HepG2 (cell line): Measurements from ENCODE around the gene TAS2R40. TPM values are rescaled to one million over a fixed set of nuclear protein-coding genes. Genes with fewer than 3 reads are reported as not detected.

Experiments used
- FOXK2 ChIP-seq: fragments of 450-650 bp; IDR thresholded peaks from 2 replicates; pipeline ENCODE4 v1.6.1; 2016
- PCBP1 ChIP-seq: fragments of 200-400 bp; formaldehyde crosslinking; IDR thresholded peaks from 2 replicates; pipeline ENCODE4 v1.6.1; 2017; ENCODE audit warnings: mild to moderate bottlenecking, low read depth, low read length, borderline replicate concordance
- RXRB ChIP-seq: IDR thresholded peaks from 2 replicates; pipeline ENCODE4 v1.6.1; 2016; ENCODE audit warnings: borderline replicate concordance, missing genetic modification reagents, missing compliant biosample characterization
- TFAP4 ChIP-seq: sonication (generic); IDR thresholded peaks from 2 replicates; pipeline ENCODE4 v1.6.1; 2016; ENCODE audit warnings: low read depth, borderline replicate concordance
- ZFP91 ChIP-seq: sonication (generic); formaldehyde crosslinking; IDR thresholded peaks from 2 replicates; pipeline ENCODE4 v1.9.0; 2022; ENCODE audit warnings: missing genetic modification reagents, mild to moderate bottlenecking, borderline replicate concordance
- ZNF331 ChIP-seq: sonication (generic); formaldehyde crosslinking; IDR thresholded peaks from 2 replicates; pipeline ENCODE4 v1.4.0; 2020; ENCODE audit warnings: missing genetic modification reagents
- ZNF558 ChIP-seq: sonication (generic); formaldehyde crosslinking; IDR thresholded peaks from 2 replicates; pipeline ENCODE4 v1.9.0; 2022; ENCODE audit warnings: mild to moderate bottlenecking, missing genetic modification reagents, borderline replicate concordance
- ZNF83 ChIP-seq: sonication (generic); formaldehyde crosslinking; IDR thresholded peaks from 2 replicates; pipeline ENCODE4 v1.4.0; 2020; ENCODE audit warnings: missing genetic modification reagents, mild to moderate bottlenecking, borderline replicate concordance
- polyA plus RNA-seq, 8 experiments: library from polyadenylated mRNA; depleted of rRNA in 3 of 8; stranded (reverse) in 7 of 8; unstranded in 1 of 8; fragments of >200 nt; fragmentation: Illumina TruSeq in 4 of 8; extraction: Trizol in 4 of 8; gene quantifications; 2 replicates each; pipeline versions ENCODE4 v1.2.1 to v1.2.3, GENCODE V29; 2011 to 2016; ENCODE audit warnings: low read depth in 4 of 8, missing spikeins in 1 of 8, mixed read lengths in 1 of 8; ENCODE audit not compliant: insufficient read depth in 1 of 8
- total RNA-seq, 5 experiments: library from RNA; depleted of rRNA; stranded (reverse); fragments of >200 nt; fragmentation: Illumina TruSeq; extraction: Trizol; gene quantifications; 2 replicates each; pipeline ENCODE4 v1.2.3, GENCODE V29; 2016; ENCODE audit warnings: low read depth in 1 of 5
- TF ChIP-seq, protein P1 (sequence below): sonication (generic); formaldehyde crosslinking; IDR thresholded peaks from 2 replicates; pipeline ENCODE4 v1.4.0; 2020; ENCODE audit warnings: mild to moderate bottlenecking, missing genetic modification reagents
- TF ChIP-seq, protein P2 (sequence below): sonication (generic); formaldehyde crosslinking; IDR thresholded peaks from 2 replicates; pipeline ENCODE4 v1.4.0; 2020; ENCODE audit warnings: mild to moderate bottlenecking, missing genetic modification reagents, borderline replicate concordance
- TF ChIP-seq, protein P3 (sequence below), 2 experiments: fragments of 450-650 bp in 1 of 2; sonication (generic) in 1 of 2; formaldehyde crosslinking; IDR thresholded peaks; 2 replicates each; pipeline versions ENCODE4 v1.5.0 to v1.8.0; 2020 to 2022; ENCODE audit warnings: mild to moderate bottlenecking in 1 of 2, missing genetic modification reagents in 1 of 2

TAS2R40 gene
- total and polyA plus RNA-seq, 2 of the 13 experiments (the other 11 are each of a cell fraction or from before 2014, with no cell fraction given) = not detected

DNA sequence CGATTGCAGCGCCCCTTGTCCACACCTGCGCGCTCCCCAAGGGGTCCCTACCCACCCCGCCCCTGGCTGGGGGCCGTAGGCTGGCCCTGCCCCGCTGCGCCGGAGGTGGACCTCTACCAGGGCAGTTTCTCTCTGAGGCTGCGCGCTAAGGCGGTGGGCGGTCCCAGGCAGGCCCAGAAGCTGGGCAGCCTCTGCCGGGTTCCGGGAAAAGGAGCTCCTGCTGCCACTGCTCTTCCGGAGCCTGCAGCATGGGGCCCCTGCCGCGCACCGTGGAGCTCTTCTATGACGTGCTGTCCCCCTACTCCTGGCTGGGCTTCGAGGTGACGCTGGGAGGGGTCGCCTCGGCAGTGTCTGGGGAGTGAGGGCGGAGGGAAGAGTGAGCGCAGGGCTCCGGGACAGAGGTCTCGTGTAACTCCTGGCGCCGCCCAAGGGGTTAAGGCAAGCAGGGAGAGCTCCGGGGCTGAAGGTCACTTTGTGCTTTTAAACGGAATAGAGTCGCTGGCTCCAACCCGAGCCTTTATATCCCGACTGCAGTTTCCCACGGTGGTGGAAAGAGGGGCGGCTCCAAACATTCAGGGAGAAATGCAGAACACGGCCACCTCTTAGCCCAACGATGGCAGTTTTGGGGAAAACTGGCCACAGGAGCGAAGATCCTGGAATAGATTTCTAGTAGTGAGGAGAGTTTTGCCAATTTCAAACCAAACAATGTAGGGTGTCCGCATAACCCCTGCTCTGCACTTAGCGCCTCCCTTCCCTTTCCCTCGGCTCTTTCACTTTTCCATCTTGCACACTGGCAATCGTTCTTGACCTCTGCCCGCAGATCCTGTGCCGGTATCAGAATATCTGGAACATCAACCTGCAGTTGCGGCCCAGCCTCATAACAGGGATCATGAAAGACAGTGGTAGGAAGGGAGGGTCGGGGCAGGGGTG is 41.7 kb downstream of the TAS2R40 start, which contains the start of gene GSTK1 (continued):
- TF ChIP-seq, protein P1, sequence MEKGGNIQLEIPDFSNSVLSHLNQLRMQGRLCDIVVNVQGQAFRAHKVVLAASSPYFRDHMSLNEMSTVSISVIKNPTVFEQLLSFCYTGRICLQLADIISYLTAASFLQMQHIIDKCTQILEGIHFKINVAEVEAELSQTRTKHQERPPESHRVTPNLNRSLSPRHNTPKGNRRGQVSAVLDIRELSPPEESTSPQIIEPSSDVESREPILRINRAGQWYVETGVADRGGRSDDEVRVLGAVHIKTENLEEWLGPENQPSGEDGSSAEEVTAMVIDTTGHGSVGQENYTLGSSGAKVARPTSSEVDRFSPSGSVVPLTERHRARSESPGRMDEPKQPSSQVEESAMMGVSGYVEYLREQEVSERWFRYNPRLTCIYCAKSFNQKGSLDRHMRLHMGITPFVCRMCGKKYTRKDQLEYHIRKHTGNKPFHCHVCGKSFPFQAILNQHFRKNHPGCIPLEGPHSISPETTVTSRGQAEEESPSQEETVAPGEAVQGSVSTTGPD (CRISPR knock-in tag) = no peak
- peak; percentile 93; the same call in 1 of the 2 replicates for TF ChIP-seq ZNF558 (CRISPR knock-in tag)
- TF ChIP-seq, protein P2, sequence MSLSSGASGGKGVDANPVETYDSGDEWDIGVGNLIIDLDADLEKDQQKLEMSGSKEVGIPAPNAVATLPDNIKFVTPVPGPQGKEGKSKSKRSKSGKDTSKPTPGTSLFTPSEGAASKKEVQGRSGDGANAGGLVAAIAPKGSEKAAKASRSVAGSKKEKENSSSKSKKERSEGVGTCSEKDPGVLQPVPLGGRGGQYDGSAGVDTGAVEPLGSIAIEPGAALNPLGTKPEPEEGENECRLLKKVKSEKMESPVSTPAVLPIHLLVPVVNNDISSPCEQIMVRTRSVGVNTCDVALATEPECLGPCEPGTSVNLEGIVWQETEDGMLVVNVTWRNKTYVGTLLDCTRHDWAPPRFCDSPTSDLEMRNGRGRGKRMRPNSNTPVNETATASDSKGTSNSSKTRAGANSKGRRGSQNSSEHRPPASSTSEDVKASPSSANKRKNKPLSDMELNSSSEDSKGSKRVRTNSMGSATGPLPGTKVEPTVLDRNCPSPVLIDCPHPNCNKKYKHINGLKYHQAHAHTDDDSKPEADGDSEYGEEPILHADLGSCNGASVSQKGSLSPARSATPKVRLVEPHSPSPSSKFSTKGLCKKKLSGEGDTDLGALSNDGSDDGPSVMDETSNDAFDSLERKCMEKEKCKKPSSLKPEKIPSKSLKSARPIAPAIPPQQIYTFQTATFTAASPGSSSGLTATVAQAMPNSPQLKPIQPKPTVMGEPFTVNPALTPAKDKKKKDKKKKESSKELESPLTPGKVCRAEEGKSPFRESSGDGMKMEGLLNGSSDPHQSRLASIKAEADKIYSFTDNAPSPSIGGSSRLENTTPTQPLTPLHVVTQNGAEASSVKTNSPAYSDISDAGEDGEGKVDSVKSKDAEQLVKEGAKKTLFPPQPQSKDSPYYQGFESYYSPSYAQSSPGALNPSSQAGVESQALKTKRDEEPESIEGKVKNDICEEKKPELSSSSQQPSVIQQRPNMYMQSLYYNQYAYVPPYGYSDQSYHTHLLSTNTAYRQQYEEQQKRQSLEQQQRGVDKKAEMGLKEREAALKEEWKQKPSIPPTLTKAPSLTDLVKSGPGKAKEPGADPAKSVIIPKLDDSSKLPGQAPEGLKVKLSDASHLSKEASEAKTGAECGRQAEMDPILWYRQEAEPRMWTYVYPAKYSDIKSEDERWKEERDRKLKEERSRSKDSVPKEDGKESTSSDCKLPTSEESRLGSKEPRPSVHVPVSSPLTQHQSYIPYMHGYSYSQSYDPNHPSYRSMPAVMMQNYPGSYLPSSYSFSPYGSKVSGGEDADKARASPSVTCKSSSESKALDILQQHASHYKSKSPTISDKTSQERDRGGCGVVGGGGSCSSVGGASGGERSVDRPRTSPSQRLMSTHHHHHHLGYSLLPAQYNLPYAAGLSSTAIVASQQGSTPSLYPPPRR (CRISPR knock-in tag) = peak; percentile 56; the same call in 1 of the 2 replicates
- TF ChIP-seq PCBP1 = no peak
- no peak for TF ChIP-seq FOXK2
- TF ChIP-seq, protein P3, sequence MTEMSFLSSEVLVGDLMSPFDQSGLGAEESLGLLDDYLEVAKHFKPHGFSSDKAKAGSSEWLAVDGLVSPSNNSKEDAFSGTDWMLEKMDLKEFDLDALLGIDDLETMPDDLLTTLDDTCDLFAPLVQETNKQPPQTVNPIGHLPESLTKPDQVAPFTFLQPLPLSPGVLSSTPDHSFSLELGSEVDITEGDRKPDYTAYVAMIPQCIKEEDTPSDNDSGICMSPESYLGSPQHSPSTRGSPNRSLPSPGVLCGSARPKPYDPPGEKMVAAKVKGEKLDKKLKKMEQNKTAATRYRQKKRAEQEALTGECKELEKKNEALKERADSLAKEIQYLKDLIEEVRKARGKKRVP (CRISPR knock-in tag; IDR thresholded peaks at IDR 0.05) = no peak
- no peak for TF ChIP-seq ZNF83 (CRISPR knock-in tag)
- TF ChIP-seq ZNF331 (CRISPR knock-in tag) = peak; percentile 83
- peak; percentile 71; the same call in 1 of the 2 replicates for TF ChIP-seq RXRB
- TF ChIP-seq ZFP91 = peak; percentile 87
- no peak; the same call in 1 of the 2 replicates for TF ChIP-seq TFAP4
